SKM-1 treated with dmso at 0.1 percent for 144 hours (cell line): ENCODE results near the gene SLC9A9.

Source experiments
- DNase-seq: peaks from one replicate; lab custom pipeline; 2025; ENCODE audit not compliant: unreplicated experiment; lab: John Stamatoyannopoulos, UW

The SLC9A9 gene

GRCh38 chr3:143603774-143604173 is 244.5 kb downstream of the SLC9A9 start:
- DNase-seq = no peak

DNA sequence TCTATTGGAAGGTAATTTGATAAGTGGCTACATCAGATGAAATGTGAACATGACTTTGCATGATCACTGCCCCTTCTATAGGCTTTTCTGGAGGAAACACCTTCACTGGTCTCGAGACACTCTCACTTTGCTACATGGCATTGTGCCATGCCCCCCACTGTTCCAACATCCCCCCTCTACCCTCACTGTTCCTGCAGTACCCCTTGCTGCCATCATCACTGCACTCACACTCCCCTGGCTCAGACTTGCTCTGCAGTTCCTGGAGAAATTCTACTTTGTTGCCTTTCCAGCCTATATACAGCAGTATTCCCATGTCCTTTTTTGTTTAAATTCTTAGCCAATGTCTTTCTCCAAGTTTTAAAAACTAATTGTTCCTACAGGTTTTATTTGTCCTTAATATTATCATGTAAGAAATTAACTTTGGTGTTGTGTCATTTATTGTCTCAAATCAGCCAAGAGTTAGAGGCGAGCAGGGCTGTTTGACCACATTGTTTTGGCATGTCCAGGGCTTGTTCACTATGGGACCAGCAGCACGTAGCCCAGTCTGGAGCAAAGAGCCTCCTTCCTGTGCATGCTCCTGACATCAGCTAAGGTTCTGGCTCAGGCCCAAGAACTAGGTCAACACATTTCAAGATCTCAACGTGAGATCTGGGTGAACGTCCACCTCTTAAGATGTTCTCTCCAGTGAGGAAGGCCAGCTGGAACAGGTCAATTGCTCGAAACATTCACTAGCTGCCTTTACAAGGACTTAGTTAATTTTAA is 246.4 kb downstream of the SLC9A9 start:
- DNase-seq = no peak

DNA sequence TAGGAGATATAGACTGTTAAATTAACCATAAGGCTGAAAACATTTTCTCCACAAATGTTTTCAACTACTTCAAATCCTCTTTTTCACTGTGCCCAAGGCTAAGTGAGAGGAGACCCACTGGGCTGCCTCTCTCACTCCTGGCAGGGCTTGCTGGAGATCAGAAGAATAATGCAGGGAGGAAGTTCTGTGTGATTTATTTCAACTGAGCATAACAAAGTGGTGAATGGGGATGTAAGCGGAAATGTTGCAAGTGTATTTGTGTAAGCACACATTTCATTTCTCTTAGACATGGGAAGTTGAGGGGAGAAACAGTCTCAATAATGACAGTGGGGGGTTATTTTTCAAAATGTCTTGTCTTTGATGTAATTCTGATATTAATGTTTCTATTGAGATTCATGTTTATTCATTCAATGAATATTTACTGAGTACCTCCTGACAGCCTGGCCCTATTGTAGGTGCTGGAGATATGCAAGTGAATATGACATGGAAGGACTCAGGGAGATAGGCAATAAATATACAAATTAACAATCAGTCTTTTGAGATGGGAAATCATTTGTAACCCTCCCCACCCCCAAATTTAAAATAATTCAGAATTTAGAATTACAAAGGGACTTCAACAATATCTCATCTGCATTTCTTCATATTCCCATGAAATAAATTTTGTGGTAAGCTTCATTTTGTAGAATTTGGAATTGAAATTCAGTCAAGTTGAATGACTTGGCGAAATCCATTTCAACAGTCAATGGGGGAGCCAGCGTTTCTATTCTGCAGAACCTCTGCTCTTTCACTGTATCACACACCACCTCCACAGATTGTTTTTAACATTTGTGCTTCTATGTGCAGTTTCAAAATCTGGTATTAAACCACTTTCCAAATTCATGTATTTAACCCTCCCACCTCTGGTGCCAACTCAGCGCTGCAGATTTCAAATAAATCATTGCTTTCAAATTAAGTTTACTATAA is 247.2 kb downstream of the SLC9A9 start:
- no peak for DNase-seq

DNA sequence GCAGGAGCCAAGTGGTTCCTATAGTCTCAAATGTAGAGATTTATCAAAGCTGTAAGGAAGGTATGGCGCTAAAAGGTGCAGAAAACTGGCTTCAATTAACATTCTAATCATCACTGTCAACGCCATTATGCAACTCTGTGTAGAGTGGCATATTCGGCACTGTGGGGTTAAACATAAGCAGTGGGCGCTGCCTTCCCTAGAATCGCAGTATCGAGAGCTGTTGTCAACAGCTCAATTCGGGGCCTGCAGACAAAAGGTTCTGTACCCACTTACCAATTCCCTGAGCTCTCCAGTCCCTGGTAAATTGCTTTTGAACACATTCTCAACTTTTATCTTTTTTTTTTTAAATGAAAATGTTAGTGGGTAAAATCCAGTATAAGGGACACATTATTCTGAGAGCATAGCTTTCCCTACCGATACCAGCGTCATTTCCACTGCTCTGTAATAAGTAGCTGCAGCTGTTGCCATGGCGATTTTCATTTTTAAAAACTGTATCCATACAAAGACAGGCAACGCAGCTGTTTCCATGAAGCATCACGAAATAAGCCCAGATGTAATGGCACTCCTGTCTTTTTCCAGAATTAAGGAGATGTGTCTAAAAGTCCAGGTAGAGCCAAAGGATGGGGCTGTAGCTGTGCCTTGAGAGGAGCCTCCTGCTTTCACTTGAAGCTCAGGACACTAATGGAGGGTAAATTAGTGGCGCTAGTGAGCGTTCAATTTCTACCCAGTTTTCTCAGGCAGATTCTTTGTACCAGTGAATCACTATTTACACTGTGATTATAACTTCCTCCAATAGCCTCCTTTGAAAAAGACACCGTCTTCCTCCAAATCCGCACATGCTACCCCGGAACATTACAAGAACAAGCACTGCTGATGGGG is 250.3 kb downstream of the SLC9A9 start:
- no peak for DNase-seq

DNA sequence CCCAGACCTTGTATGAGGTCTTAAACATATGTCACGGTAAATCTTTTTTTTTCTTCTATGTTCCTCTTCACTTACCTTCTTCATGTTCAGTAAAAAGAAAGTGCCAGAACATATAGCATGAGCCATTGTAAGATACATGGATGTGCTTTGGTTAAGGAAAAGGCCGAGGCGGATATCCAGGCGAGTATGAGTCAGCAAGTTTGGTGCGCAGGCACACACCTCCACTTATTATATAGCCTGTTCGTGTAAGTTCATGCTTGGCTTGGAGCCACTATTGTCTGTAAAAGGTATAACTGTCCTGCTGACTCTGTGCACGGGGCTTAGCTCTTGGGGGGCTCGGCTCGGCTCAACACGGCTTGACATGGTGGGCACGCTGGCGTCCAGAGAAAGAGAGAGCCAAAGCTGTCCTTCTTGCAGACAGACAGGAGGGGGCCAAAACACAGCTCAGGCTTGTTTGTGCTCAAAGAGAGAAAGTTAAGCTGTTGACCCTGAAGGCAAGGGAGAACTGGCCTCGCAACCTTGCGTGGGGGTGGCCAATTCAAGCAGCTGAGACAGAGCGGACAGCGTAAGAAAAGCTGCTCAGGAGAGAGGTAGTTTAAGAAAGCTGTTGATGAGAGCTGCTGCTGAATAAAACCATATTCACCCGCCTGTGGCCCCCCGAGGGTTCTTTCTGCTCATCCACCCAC is 251.2 kb downstream of the SLC9A9 start:
- no peak for DNase-seq

- peak; percentile 6 for DNase-seq
These were observed 252.7 kb downstream of the SLC9A9 start for GRCh38 chr3:143595456-143596077.

DNA sequence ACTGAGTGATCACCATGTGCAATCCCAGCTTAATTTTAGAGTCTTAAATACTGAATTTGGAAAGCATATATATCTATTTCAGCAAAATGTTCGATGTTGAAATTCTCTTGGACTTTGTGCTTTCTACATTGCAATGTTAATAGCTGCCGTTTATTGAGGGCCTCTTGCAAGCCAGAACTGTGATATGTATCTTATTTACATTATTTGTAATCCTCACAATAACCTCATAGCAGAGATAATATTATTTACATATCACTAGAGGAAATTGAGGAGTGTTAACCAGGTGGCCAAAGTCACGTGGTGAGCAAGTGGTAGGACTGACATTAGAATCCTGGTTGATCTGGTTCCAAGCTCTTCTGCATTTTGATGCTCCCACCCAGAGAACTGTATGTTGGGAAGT is 254.1 kb downstream of the SLC9A9 start:
- DNase-seq = no peak

DNA sequence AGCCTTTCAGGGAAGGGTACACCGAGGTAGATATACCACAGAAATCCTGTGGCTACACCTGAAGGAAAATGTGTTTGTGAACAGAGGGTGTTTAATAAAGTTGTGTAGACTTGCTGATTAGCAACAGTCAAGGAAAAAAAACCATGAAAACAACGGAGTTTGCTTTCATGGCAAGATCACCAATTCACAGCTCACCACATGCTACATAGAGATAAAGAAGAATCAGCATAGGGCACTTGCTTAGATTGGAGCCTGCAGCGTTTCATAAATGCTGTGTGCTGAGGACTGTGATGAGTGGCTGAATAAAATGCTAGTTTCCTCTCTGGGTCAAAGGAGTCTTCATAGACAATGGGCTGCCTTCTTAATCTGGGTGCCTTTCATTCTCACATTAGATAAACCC is 257.6 kb downstream of the SLC9A9 start:
- DNase-seq = no peak

- no peak for DNase-seq
These were observed 261.7 kb downstream of the SLC9A9 start for GRCh38 chr3:143586576-143586975.

- no peak for DNase-seq
These were observed 262.4 kb downstream of the SLC9A9 start for GRCh38 chr3:143585720-143586456.

DNA sequence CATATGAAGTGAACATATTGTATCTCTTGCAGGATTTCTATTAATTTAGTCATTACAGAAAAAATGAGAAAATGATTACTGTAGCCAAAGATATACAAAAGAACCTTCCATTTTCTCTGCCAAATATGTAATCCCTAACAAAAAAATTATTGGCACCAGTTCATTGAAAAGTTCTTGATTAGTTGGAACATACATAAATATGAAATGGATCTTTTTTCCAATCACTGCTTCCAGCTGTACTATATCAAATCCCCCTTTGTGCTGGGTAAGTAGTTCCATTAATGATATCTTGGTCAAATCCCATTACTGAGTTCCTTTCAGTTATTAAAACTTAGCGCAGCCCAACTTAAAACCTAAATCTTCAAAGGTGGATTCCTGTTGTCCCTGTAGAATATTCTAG is 263.8 kb downstream of the SLC9A9 start:
- DNase-seq = no peak

DNA sequence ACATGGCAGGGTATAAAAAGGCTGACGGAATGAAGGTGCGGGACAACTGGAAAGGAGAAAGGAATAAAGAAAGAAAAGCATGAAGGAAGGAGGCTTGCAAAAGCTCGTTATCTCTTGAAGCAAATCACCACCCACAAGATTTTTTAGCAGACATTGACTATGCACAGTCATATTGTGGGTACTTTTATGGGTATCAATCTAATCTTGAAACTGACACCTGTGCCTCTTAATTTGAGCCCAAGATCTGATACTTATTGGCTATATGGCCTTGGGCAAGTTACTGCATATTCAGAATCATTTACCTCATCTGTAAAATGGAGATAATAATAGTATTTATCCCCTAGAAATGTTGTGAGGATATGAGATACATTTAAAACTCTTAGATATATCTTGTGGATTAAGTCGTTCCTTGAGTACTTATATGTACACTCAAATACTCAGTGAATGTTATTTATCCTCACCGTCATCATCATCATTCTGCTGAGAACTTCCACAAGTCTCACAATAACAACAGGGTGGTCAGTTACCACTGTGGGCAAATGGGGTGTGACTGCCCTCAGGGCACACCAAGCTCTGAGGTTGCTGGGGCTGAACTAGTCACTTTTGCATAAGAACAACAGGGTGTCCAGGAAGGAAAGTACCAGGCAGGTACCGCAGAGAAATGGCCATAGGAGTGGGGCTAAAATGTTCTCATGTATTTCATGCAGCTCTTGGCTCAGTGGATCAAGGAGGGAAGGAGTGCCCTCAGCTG is 266.1 kb downstream of the SLC9A9 start:
- no peak for DNase-seq

- DNase-seq = no peak
These were observed 269.3 kb downstream of the SLC9A9 start for GRCh38 chr3:143578810-143579435.

DNA sequence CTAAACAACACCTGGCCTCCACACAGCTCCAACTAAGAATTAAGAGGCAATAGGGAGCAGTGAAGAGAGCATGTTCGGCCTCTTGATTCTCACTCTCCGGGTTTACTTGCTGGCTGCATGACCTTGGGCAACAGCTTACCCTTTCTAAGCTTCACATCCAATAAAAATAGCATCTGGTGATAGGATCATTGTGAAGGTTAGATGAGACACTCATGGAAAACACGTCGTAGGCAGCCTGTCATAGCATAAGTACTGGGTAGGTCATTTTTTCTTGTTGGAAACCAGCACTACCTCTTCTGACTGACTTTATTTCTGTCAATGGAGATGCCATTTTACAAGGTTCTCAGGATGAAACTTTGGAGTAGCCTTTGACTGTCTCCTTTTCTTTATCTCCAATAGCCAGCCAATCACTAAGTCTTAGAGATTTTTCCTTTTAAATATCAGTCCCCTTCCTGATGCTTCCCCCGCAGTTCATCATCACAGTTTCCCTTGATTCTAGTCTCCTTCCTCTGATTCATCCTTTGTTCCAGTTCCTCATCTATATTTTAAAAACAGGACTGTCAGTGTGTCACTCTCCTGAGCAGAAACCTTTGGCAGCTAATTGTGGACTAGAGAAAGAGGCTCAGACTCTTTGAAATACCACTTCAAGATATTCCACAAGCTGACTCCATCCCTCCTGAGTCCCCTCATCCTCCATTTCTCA is 271.5 kb downstream of the SLC9A9 start:
- no peak for DNase-seq

GRCh38 chr3:143574933-143575332 is 273.3 kb downstream of the SLC9A9 start:
- DNase-seq = no peak

- no peak for DNase-seq
These were observed 274.5 kb downstream of the SLC9A9 start for GRCh38 chr3:143573610-143574303.

DNA sequence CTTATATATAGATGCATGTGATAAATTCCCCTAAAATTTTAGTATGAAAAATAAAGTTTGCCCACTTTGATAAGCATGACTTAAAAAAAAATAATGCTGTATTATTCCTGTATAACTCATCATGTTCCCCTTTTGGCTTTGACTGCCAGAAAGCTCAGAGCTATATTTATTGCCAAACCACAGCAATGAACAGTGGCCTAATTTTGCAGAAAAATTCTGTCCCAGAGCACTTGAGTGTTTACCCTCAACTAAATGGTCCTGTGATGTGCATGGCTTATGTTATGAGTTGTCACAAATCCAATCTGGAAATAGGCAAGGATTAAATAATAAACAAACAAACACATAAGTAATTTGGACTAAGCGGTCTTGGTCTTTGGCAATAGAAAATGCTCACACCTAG is 276.7 kb downstream of the SLC9A9 start:
- DNase-seq = no peak
